BLaER1 treated with 17β-estradiol and CSF1 and Interleukin-3, amounts not matched to agents 10 nM and 100 nM (cell line): ENCODE results near the gene SLC35D3.
"Not testable (repeated sequence)": the region's sequence is repeated elsewhere in the genome, so short reads cannot be mapped to it uniquely, and the experiment has no call there.

ENCODE experiments used
- H3K27ac ChIP-seq, 11 experiments: shearing (Covaris generic); formaldehyde crosslinking; 2 replicates each; pipeline ENCODE4 v1.8.1; 2022
- H3K27me3 ChIP-seq, 11 experiments: shearing (Covaris generic); formaldehyde crosslinking; 2 replicates each; pipeline ENCODE4 v1.8.1; 2022
- H3K36me3 ChIP-seq, 11 experiments: shearing (Covaris generic); formaldehyde crosslinking; 2 replicates each; pipeline ENCODE4 v1.8.1; 2022
- H3K4me1 ChIP-seq, 10 experiments: shearing (Covaris generic); formaldehyde crosslinking; 2 replicates each; pipeline ENCODE4 v1.8.1; 2022
- H3K4me2 ChIP-seq, 11 experiments: shearing (Covaris generic); formaldehyde crosslinking; 2 replicates each; pipeline ENCODE4 v1.8.1; 2022
- H3K4me3 ChIP-seq, 10 experiments: shearing (Covaris generic); formaldehyde crosslinking; 2 replicates each; pipeline ENCODE4 v1.8.1; 2022
- H3K9ac ChIP-seq, 11 experiments: shearing (Covaris generic); formaldehyde crosslinking; 2 replicates each; pipeline ENCODE4 v1.8.1; 2022
- H3K9me3 ChIP-seq, 11 experiments: shearing (Covaris generic); formaldehyde crosslinking; replicated peaks in 1 of 11; 2 replicates each; pipeline ENCODE4 v1.8.1; 2022
- H4K20me1 ChIP-seq, 11 experiments: shearing (Covaris generic); formaldehyde crosslinking; 2 replicates each; pipeline ENCODE4 v1.8.1; 2022
- Cebpa-rat ChIP-seq, 11 experiments: shearing (Covaris generic); IDR thresholded peaks; 2 replicates each; pipeline ENCODE4 v1.8.1; 2022

The SLC35D3 gene

GRCh38 chr6:136890194-136890839 is 31.8 kb upstream of the SLC35D3 start:
- H3K36me3 ChIP-seq, result peaks cover 0 to 10% (median 0%) of the 10 kb centered on the region in 11 experiments; a peak in 2 of 22 replicates
- H3K4me3 ChIP-seq, result no peak overlapping the region
- H3K4me1 ChIP-seq, result peaks cover 4 to 20% (median 16%) of the 10 kb centered on the region in 10 experiments; a peak in 19 of 20 replicates
- H3K9me3 ChIP-seq, result no peaks in the 10 kb centered on the region
- no peak overlapping the region for H3K9ac ChIP-seq
- no peak overlapping the region for H3K27ac ChIP-seq
- H3K27me3 ChIP-seq, result no peaks in the 10 kb centered on the region
- peak overlapping the region in 8 of 11 experiments; percentile 3 to 48 (median 30); a peak in 13 of 22 replicates for H3K4me2 ChIP-seq
- no peaks in the 10 kb centered on the region for H4K20me1 ChIP-seq
- no peak for TF ChIP-seq Cebpa-rat (IDR thresholded peaks at IDR 0.05)

GRCh38 chr6:136890986-136891385 is 31.1 kb upstream of the SLC35D3 start:
- no peak overlapping the region for H3K27ac ChIP-seq
- H3K4me2 ChIP-seq, result no peak overlapping the region

GRCh38 chr6:136893187-136893586 is 28.9 kb upstream of the SLC35D3 start:
- H3K9me3 ChIP-seq, result no peaks in the 10 kb centered on the region
- no peak overlapping the region for H3K4me3 ChIP-seq
- no peaks in the 10 kb centered on the region for H4K20me1 ChIP-seq
- peaks cover 4 to 13% (median 10%) of the 10 kb centered on the region in 10 experiments; a peak in 18 of 20 replicates for H3K4me1 ChIP-seq
- H3K27me3 ChIP-seq, result no peaks in the 10 kb centered on the region
- H3K27ac ChIP-seq, result no peak overlapping the region
- TF ChIP-seq Cebpa-rat (IDR thresholded peaks at IDR 0.05), result no peak
- no peak overlapping the region for H3K4me2 ChIP-seq
- H3K9ac ChIP-seq, result no peak overlapping the region
- H3K36me3 ChIP-seq, result peaks cover 0 to 8% (median 2%) of the 10 kb centered on the region in 11 experiments; a peak in 9 of 22 replicates

More at GRCh38 chr6:136890986-136891385, 31.1 kb upstream of the SLC35D3 start:
- Histone ChIP-seq H3K27me3 (no peaks in the 10 kb centered on the region), H3K9me3 (no peaks in the 10 kb centered on the region), H3K9ac (no peak overlapping the region), H4K20me1 (no peaks in the 10 kb centered on the region), H3K4me3 (no peak overlapping the region), H3K4me1 (peaks cover 4 to 20% (median 14%) of the 10 kb centered on the region in 10 experiments; a peak in 19 of 20 replicates), H3K36me3 (peaks cover 0 to 10% (median 0%) of the 10 kb centered on the region in 11 experiments; a peak in 2 of 22 replicates)
- TF ChIP-seq Cebpa-rat (IDR thresholded peaks at IDR 0.05), result no peak

GRCh38 chr6:136895901-136896300 is 26.2 kb upstream of the SLC35D3 start:
- Histone ChIP-seq H3K36me3 (peaks cover 0 to 36% (median 19%) of the 10 kb centered on the region in 11 experiments; a peak in 20 of 22 replicates), H3K9ac (no peak overlapping the region), H3K27ac (no peak overlapping the region), H3K27me3 (no peaks in the 10 kb centered on the region), H3K9me3 (0 out of 22 replicates have a peak, but pooled peaks cover 0 to 6% (median 0%) of the 10 kb centered on the region in 11 experiments), H4K20me1 (no peaks in the 10 kb centered on the region), H3K4me3 (no peak overlapping the region), H3K4me1 (peaks cover 0 to 5% (median 0%) of the 10 kb centered on the region in 10 experiments; a peak in 8 of 20 replicates), H3K4me2 (no peak overlapping the region)
- no peak for TF ChIP-seq Cebpa-rat (IDR thresholded peaks at IDR 0.05)

GRCh38 chr6:136897071-136897470 is 25.0 kb upstream of the SLC35D3 start:
- Histone ChIP-seq H3K27ac (no peak overlapping the region), H3K4me3 (no peak overlapping the region), H3K4me2 (no peak overlapping the region), H3K9me3 (0 out of 22 replicates have a peak, but pooled peaks cover 0 to 8% (median 0%) of the 10 kb centered on the region in 11 experiments), H3K9ac (no peak overlapping the region), H3K36me3 (peaks cover 6 to 41% (median 27%) of the 10 kb centered on the region in 11 experiments; a peak in 20 of 22 replicates), H3K4me1 (peaks cover 0 to 15% (median 0%) of the 10 kb centered on the region in 10 experiments; a peak in 9 of 20 replicates), H3K27me3 (no peaks in the 10 kb centered on the region), H4K20me1 (no peaks in the 10 kb centered on the region)
- TF ChIP-seq Cebpa-rat (IDR thresholded peaks at IDR 0.05), result no peak

- H3K27ac ChIP-seq, result peak overlapping the region in 1 of 11 experiments; percentile 53; a peak in 3 of 22 replicates
- peaks cover 0 to 15% (median 0%) of the 10 kb centered on the region in 10 experiments; a peak in 9 of 20 replicates for H3K4me1 ChIP-seq
- no peak for TF ChIP-seq Cebpa-rat (IDR thresholded peaks at IDR 0.05)
Observed at GRCh38 chr6:136901212-136901784, 20.8 kb upstream of the SLC35D3 start.

GRCh38 chr6:136904477-136904876 is 17.6 kb upstream of the SLC35D3 start:
- H4K20me1 ChIP-seq, H3K27me3 ChIP-seq, H3K4me2 ChIP-seq, H3K9ac ChIP-seq, H3K27ac ChIP-seq, H3K4me3 ChIP-seq: not testable (repeated sequence)
- Histone ChIP-seq H3K9me3 (peaks cover 10 to 23% (median 13%) of the 10 kb centered on the region in 11 experiments; a peak in 20 of 22 replicates), H3K36me3 (peaks cover 27 to 55% (median 39%) of the 10 kb centered on the region in 11 experiments), H3K4me1 (peaks cover 0 to 15% (median 0%) of the 10 kb centered on the region in 10 experiments; a peak in 9 of 20 replicates)

More at GRCh38 chr6:136901212-136901784, 20.8 kb upstream of the SLC35D3 start:
- Histone ChIP-seq H3K4me2 (peak overlapping the region in 4 of 11 experiments; percentile 39 to 53 (median 48); a peak in 7 of 22 replicates), H3K36me3 (peaks cover 27 to 66% (median 43%) of the 10 kb centered on the region in 11 experiments), H3K27me3 (no peaks in the 10 kb centered on the region), H4K20me1 (no peaks in the 10 kb centered on the region), H3K4me3 (no peak overlapping the region), H3K9ac (no peak overlapping the region), H3K9me3 (peaks cover 10 to 23% (median 13%) of the 10 kb centered on the region in 11 experiments; a peak in 20 of 22 replicates)

- Histone ChIP-seq H3K27ac (no peak overlapping the region), H3K4me2 (no peak overlapping the region), H3K9me3 (peaks cover 0 to 5% (median 0%) of the 10 kb centered on the region in 11 experiments; a peak in 1 of 22 replicates), H3K4me1 (peaks cover 0 to 5% (median 2%) of the 10 kb centered on the region in 10 experiments; a peak in 16 of 20 replicates), H3K36me3 (peaks cover 0 to 42% (median 8%) of the 10 kb centered on the region in 11 experiments; a peak in 10 of 22 replicates), H3K27me3 (peaks cover 13 to 19% (median 15%) of the 10 kb centered on the region in 11 experiments), H3K4me3 (no peak overlapping the region), H4K20me1 (no peaks in the 10 kb centered on the region; a peak in 1 of 22 replicates), H3K9ac (no peak overlapping the region)
- no peak for TF ChIP-seq Cebpa-rat (IDR thresholded peaks at IDR 0.05)
Observed at GRCh38 chr6:136914947-136915346, 7.2 kb upstream of the SLC35D3 start.

GRCh38 chr6:136918706-136919105 is 3.4 kb upstream of the SLC35D3 start:
- peaks cover 27 to 35% (median 30%) of the 10 kb centered on the region in 11 experiments; a peak in 21 of 22 replicates for H3K9me3 ChIP-seq
- H3K27ac ChIP-seq, result no peak overlapping the region
- peaks cover 0 to 28% (median 18%) of the 10 kb centered on the region in 11 experiments; a peak in 13 of 22 replicates for H4K20me1 ChIP-seq
- H3K27me3 ChIP-seq, result peaks cover 50 to 57% (median 52%) of the 10 kb centered on the region in 11 experiments
- H3K36me3 ChIP-seq, result peaks cover 0 to 25% (median 4%) of the 10 kb centered on the region in 11 experiments; a peak in 6 of 22 replicates
- no peak overlapping the region for H3K9ac ChIP-seq
- peaks cover 24 to 31% (median 28%) of the 10 kb centered on the region in 10 experiments for H3K4me1 ChIP-seq
- no peak overlapping the region for H3K4me3 ChIP-seq
- no peak overlapping the region for H3K4me2 ChIP-seq
- no peak for TF ChIP-seq Cebpa-rat (IDR thresholded peaks at IDR 0.05)
